ENCODE data around the gene CEP104.

CEP104 gene

DNA sequence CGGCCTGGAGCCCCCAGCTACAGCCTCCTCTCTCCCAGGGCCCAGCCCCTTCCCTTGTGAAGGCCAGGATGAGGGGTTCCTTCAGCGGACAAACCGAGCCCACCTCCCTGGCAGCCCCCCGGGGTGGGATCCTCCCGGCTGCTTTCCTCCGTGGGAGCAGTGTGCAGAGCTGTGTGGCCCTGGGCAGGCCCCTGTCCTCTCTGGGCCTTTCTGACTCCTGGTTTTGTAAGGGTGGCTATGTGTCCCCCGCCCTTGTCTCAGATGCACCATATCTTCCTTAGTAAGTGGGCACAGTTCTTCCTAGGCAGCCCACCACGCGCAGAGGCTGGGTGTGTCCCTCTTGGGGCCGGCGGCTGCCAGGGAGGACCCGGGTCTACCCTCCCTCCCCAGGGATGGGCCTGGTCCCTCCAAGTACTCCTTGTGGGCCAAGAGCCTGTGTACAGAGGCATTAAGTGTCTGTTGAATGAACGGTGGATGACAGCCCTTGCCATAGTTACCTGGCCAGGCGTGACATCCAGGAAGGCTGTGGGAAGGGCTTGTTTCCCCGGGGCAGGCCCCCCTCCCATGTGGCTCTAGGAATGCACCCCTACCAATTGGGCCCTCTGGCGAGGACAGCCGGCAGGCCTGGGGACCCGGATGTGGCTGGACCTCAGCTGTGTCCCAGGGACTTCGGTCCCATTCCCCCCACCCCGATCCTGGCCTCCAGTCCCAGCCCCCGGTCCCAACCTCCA, 80.6 kb downstream of the CEP104 start:
- no peak for DNase-seq

DNA sequence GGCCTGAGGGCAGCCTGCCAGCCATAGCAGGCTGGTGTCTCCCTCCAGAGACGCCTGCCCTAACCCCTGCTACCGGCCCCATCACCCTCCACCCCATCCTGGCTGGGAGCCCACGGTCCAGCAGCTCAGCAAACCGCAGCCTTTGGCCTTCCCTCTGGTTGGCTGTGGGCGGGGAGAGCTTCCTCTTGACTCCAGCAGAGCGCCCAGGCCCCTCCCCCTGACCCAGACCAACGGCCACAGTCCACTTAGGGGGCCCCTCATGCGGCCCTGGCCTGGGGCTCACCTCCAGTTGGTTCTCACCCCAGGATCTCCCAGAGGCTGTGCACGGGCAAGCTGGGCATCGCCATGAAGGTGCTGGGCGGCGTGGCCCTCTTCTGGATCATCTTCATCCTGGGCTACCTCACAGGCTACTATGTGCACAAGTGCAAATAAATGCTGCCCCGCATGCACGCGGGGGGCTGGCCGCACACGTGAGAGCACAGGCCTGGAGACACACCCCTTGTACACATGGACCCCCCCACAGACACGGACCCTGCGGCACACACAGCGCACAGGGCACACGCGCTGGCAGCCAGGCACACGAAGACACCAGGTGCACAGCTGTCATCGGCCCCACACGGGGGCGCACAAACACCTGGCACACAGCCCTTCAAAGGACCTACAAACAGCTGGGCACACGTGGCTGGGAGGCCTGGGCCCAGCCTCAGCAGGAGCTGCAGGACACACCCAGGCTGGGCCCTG, 81.4 kb downstream of the CEP104 start:
- DNase-seq, result peak; percentile 82

DNA sequence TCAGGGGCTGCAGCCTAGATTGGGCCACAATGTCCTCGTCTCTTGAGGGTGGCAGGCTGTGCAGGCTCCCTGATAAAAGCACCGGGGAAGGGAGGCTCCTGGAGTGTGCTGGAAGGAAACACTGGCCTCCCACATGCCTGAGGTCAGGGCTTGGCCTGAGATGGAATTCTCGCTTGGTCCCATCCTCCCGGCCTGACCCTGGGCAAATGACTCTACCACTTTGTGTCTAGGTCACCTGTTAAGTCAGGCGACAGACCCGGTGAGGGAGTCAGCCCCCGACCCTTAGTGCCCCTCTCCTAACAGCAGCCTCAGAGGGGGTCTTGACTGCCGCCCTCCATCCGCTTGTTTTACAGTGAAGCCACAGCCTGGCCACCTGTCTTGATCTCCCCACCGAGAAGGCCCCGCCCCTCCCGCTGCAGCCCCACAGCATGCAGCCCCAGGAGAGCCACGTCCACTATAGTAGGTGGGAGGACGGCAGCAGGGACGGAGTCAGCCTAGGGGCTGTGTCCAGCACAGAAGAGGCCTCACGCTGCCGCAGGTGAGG, 82.0 kb downstream of the CEP104 start:
- DNase-seq, result no peak

DNA sequence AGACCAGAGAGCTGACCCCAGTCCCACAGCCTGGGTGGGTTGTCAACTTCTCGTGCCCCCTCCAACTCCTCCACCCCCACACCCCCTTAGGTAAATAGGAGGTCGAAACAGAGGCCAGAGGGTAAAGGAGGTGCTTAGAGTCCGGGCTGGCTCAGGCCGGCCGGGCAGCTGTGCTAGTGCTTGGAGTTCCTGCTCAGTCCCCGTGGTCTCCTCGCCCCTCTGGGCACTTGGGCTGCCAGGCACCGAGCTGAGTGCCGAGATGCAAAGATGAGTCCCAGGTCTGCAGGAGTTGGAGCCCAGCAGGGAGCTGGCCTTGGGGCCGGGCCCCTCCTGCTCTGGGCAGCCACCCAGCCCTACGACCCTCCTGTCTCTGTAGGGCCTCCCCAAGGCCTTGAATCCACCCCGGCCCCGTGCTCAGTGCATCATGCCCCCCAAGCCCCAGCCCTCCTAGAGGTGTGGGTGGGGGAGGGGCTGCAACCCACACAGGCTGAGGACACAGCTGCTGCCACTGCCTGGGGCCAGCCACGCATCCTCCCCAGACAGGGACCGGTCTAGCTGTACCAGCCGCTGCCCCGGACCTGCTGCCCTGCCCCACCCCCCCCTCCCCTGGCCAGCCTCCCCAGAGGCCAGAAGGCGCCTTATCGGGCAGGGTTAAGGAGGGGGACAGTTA, 82.6 kb downstream of the CEP104 start:
- DNase-seq, result no peak

DNA sequence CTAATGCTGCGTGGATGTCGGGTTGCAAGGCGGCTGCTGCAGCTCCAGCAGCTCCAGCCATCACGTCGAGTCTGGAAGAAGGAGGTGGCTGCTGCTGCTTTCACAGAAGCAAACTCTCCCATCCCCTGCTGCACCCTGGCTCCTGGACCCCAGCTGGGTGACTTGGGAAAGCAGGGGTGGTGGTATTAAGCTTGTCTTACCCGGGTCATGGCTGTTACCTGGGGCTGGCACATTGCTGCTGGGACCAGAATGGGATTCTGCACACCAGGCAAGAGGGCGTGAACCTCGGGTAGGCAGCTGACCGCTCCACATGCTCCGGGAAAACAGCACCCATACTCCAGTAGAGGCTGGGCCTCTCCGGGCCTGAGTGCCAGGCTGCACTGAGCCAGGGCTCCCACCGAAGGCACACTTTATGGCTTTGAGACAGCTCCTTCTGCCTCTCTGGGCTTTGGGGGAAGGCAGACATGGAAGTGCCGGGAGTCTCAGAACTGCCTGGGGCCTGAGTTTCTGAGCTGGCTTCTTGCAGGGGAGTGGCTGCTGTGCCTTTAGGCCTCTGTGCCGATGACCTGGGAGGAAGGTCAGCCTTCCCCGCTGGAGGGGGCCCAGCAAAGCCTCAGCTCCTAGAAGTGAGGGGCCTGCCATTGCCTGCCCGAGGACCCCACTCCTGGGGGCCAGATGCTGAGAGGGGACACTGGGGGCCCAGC, 83.3 kb downstream of the CEP104 start:
- no peak for DNase-seq

DNA sequence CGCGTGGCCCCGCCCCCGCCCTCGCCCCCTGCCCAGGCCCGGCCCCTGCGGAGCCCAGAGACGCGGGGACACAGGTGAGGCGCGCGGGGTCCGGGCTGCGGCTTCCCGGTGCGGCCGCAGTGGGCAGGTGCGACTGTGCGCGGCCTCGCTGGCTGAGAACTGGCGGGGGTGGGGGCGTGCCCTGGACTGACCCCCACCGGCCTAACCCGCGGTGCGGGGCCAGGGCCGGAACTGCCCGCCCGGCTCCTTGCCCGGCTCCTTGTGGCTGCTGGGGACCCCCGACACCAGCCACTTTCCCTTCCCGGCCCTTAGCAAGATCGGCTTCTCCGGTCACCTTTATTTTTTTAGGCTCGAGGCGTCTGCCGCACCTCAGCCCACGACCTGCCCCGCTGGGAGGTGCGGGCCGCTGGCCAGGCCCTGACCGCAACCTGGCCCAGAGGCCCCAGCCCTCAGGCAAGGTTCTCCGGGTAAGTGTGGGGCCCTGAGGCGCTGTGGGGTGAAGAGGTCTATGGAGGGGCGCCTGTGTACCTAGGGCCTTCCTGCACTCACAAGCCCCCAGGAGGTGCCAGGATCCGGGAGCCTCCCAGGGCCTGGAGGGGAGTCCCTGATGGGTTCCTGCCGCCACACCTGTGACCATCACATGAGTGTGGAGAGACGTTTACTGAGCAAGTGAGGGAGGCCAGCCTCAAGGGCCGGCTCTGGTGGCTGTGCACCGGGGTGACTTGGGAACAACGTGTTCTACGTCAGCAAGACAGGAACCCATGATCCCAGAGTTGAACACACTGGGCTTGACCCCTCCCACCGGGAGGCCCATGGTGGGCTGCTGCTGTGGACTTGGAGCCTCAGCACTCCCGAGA, 84.1 kb downstream of the CEP104 start, which contains the start of gene SMIM1:
Gene SMIM1 (plus strand): TSS at position 35 of the 857 bp plus-strand sequence. CDS start 2,625 bp downstream, outside the sequence.
- DNase-seq, result no peak

DNA sequence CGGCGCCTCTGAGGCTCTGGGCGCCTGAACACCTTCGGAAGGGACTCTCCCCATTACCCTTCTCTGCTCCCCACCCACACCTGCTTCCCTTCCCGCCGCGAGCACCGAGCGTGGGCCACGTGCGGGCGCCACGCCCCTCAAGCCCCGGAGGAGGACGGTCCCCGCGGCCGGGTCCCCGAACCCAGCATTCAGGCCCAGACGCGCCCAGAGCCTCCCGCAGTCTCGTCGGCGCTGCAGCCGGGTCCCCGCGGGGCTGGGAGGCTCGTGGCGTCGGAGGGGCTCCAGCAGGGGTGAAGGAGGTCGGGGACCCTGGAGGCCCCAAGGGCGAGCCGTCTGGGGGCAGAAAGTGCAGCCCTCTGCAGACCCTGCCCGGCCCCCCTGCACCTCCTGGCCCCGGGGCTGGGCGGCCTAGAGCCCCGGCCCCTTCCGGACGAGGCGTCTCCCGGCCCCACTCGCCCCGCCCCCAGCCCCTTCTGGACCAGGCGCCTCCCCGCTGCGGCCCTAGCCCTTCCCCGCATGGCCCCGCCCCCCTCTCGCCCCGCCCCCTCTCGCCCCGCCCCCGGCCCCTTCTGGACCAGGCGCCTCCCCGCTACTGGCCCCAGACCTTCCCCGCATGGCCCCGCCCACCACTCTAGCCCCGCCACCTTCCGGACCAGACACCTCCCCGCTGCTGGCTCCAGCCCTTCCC, 84.8 kb downstream of the CEP104 start:
- peak; percentile 99 for DNase-seq

DNA sequence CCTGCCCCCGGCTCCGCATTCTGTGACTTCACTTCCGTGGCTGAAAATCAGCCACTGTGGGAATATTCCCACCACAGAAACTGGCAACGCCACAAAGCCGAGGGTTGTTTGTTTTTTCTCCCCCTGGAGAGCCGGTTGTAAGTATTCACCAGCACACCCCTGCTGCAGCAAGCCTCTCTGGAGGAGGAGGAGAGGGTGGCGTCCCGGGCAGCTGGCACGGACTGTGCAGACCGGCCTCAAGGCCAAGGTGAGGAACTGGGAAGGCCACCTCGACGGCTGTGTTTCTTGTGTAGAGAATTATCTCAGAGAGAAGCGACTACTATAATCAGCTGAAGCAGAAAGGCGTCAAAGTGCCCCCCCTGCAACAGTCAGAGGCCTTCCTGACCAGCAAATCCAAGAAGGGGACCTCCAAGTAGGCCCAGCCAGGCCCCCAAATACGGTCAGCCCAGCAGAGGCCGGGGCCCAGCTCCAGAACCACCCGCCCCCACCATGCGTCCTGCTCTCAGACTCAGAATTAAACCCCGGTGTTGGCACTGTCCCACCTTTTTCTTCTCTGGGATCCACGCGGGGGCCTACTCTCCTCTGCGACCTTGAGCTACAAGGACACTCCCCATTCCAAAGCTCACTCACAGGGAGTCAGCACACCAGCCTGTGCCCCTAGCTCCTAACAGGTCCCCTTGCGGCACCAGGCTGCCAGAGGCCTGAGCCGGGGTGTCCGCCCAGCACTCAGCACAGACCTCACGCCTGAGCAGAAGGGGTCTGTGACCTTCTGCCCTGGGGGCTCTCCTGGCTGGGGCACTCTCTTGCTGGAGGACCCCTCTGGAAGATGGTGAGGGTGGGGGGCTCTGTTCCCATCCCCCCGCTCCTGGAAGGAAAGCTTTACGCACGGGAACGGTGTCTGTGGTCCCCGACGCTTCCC, 85.6 kb downstream of the CEP104 start:
- no peak for DNase-seq

DNA sequence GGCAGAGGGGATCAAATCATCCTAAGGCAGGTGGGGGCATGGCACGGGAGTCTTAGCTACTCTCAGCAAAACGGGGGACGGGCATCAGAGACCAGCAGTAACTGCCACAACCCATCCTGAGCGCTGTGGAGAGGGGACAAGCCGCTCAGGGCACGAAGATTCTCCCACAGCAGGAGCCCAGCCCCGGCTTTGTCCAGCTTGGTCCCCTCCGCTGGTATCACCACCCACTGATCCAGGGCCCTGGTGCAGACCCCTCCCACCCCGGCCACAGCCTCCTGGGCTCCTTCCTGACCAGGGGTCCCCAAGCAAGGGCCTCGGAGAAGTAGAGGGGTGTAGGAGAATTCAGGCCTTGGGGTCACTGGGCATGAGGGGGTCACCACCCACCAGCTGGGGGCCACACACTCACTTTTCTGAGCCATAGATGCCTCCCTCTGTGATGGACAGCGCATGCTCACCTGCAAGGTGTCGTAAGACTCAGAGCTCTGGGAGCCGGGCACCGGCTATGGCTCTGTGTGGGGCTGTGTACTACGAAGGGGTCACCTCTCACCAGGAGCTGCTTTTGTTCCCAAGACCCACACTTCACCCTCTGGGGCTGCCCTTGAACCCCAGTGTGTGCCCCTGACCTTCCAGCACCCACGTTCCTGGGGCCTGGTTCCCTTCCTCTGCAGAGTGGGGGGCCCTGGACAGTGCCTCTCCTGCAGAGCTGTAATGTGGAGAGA, 86.8 kb downstream of the CEP104 start:
- DNase-seq, result no peak

DNA sequence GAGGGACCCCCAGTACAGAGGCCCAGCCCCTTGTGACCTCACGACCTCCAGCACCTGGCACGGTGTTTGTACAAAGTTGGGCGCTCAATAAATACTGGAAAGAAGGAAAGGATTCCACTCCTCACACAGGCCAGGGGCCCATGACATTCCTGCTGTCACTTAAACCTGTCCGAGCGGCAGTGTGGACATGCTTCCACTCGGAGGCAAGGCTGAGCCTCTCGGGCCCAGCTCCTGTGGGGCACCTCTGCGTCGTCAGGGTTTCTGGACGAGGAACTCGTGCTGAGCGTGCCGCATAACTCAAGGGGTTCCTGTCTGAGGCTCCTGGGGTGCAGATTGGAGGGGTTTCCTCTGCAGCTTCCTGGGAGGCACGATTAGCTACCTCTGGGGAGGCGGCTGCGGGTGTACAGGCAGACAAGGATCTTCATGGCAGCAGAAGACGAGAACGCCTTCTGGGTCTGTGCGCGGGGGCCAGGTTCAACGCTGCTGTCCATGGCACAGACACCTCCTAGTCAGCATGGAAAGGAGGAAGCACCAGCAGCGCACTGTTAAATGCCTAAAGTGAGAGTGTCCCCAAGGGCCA, 88.1 kb downstream of the CEP104 start:
- DNase-seq, result no peak

DNA sequence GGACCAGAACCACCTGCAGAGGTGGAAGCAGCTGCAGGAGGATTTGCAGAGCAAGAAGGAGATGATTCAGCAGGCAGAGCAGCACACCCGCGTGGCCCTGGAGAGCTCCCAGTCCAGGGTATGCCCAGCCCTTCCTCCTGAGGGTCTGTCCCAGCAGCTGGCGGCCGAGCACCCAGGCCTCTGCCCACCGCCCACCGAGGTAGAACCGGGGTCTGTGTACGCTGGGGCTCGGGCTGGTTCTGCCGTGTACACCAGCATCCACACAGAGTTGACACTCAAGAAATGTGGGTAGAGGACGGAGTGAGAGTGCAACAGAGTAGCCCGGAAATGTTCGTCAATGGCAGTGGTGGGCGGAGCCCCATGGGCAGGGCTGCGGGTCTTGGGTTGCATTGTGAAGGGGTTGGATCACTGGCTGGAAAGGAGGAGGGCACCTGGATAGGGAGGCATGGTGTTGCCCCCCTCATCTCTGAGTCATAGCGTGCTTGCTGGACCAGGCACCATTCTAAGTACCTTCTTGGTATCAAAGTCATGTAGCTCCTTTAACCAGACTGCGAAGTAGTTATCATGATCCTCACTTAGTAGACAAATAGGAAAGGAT, 89.6 kb downstream of the CEP104 start:
- no peak for DNase-seq

DNA sequence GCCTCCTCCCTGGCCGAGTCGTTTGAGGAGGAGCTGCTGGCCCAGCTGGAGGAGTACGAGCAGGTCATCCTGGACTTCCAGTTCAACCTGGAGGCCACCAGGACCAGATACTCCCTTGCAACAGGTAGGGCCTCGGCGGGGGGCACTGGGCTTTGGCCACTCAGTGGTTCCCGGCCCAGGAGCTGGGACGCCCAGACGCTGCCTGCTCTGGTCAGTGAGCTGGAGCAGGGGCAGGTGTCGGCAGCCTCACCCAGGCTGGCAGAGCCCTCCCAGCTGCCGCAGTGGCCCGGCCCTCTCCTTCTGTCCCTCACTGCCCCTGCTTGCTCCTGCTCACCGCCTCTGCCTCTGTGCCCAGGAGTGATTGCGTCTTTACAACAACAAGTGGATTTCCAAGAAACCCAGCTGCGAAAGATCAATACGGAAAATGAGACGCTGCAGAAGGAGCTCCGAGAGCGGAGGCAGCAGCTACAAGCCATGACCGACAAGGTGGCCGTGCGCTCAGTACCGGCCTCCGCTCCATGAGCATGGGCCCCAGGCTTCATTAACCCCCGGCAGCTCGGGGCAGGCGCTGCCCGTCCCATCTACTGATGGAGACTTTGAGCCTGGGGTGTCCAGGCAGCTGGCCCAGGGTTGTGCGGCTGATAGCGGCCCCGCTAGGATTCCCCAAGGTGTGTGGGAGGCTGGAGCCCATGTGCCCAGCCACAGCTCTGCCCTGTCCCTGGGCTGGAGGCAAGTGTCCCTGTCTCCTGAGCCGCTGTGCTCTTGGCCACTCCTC, 93.5 kb downstream of the CEP104 start:
- no peak for DNase-seq

DNA sequence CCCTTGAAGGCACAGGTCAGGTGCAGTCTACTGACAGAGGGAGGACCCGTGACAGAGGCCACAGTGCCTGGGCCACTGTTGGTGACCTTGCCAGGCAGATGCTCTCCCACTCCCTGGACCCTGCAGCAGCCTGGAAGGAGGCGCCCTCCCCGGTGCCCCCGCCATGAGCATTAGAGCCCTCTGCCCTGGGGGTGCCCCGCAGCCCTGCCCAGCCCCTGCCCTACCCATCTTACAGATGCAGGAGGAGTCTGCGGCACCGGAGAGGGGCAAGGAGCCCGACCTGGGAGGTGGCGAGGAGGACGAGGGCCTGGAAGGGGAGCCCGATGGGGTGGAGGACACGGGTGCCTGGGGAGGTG, 94.2 kb downstream of the CEP104 start:
- no peak for DNase-seq

DNA sequence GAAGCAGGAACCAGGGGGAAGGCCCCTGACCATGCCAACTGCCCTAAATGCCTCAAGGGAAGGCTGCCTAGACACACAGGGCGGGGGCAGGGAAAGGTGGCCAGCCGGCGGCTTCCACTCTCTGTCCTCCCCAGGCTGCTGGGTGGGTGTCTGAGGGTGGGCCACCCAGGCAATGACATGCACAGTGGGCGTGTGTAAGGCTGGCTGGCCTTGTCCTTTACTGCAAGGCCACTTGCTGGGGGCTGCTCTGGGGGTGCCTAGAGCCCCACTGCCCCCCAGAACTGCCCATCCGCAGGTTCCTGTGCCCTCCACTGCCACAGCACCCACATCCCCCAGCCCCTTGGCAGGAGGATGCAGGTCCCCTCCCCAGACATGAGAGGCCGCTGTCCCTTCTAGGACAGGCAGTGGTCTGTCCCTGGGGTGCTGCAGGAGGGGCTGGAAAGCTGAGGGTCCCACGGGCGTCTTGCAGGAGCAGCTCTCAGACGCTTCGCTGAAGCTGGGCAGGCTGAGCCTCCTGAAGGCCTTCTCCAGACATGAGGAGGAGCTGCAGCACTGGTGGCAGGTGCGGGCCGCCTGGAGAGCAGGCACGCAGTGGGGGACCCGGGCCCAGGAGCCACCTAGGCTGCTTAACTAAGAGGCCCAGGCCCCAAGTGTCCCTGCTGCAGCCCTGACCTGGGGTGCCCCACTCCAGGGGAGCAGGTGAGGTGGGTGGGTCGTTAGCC, 94.7 kb downstream of the CEP104 start:
- no peak for DNase-seq

Data from islet precursor cell (in vitro differentiated cells).